ENCODE results near the gene RAB3IL1. TPM values are rescaled to one million over a fixed set of nuclear protein-coding genes. Genes with fewer than 3 reads are reported as not detected.

RAB3IL1 gene
- total RNA-seq, 1 donor from 2014 or later, result 14.9 TPM

DNA sequence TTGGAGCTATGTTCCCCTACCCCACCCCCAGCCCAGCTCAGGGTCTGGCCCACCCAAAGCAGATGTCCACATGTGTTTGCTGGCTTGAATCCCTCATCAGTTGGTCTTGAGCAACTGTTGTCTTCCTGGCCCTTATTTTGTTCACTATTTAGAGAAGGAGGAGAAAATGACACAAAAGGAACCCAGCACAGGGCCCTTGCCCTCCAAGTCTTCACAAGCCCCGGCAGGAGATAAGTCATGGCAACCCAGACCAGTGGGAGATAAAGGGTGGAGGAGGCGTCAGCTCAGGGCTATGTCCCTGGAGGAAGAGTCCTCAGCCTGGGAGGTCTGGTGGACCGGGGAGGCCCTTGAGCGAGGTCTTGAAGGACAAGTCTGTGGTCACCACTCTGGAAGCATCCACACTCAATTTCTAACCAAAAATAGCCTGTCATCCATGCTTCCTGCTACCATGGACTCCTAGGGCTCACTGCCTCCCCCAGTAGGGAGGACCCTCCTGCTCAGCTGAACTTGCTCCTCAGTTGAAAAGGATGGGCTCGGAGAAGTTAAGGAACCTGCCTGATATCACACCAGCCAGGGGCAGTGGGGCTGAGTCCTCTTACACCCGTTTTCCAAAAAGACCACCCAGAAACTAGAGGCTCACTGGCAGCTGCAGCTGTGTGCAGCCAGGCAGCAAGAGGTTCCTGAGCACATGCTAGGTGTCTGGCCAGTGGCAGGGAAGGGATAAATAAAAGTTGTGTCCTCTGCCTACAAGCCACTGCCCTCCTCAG is 1.8 kb upstream of the RAB3IL1 start:
- peak; percentile 45 for DNase-seq (ENCODE audit: low spot score)

DNA sequence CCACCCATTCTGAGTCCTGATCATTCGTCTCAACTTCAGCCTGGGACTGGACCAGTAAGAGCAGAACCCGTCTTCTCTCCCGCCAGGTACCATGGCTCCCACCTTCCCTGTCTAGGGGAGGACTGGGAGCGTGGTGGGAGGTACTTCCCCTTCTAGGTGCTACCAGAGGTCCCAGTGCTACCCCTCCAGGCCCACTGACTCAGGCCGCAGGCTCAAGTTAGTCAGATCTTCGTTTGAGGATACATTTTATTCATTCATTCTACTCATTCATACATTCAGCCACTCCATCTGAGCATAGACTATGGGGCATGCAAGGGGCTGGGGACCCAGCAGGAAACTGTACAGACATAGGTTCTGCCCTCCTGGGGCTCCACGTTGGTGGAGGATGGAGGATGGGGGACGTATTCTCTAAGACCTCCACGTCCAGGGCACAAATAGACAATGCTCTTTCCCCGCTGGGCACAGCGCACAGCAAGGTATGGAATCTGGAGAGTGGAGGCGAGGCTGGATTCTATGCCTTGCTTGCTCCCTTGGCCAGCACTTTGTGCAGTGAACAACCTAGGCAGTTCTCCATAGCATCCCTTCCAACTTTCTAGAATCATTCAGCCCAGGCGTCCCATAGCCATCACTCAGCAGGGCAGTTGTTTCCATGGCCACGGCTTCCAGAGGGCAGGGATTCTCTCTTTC is 1.0 kb upstream of the RAB3IL1 start:
- DNase-seq (ENCODE audit: low spot score), result peak; percentile 38

DNA sequence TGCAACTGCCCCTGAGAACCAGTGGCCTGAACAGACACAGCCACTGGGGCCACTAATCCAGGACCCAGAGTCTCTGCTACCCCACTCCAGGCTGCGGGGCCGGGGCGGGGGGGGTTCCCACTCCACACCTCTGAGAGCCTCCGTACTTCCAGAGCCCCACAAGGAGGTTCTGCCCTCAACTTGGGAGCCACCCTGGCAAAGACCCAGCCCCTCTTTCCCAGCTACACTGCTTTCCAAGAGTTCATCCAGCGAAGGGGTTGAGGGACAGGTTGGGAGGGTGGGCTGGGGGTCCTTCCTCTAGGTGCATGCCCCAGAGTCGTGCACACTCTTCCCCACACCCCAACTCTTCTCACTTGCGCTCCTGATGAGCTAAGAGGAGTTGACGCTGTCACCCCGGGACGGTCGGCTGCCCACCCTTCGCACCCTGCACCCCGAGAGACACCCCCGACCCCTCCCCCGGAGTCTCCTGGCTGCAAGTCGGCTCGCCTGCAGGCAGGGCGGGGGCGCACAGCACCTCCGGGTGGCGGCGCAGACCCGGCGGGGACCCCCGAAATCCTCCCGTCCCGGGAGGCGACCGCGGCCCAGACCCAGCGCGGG is 531 bp downstream of the RAB3IL1 start:
- peak; percentile 42 for DNase-seq (ENCODE audit: low spot score)

DNA sequence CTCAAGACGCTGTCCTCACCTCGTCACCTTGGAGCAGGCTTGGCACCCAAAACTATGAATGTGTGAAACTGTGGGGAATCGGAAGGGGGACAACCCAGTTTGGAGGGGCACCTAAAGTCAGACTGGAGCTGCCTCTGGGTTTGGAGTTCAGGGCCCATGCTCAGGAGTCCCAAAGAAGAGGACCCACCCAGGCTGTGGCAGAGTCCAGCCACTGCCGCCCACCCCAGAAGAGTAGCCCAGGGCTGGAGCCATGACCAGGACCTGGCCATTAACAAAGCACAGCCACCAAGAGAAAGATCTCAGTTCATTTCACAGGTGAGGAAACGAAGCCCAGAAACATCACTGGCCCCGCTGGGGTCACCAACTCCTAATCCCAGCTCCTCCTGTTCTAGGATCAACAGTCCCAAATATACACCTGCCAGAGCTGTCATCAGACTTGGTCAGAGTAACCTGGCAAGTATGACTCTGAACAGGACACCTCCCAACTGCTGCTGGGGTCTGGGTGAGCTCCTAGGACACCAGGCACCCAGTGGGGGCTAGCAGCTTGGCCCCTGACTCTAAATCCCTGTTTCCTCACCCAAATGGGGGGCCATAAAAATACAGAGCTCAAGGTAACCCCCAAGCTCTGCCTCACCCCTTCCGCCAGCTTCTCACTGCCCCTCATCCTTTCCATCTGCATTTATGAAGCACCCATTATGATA is 2.7 kb downstream of the RAB3IL1 start:
- DNase-seq (ENCODE audit: low spot score), result peak; percentile 42

DNA sequence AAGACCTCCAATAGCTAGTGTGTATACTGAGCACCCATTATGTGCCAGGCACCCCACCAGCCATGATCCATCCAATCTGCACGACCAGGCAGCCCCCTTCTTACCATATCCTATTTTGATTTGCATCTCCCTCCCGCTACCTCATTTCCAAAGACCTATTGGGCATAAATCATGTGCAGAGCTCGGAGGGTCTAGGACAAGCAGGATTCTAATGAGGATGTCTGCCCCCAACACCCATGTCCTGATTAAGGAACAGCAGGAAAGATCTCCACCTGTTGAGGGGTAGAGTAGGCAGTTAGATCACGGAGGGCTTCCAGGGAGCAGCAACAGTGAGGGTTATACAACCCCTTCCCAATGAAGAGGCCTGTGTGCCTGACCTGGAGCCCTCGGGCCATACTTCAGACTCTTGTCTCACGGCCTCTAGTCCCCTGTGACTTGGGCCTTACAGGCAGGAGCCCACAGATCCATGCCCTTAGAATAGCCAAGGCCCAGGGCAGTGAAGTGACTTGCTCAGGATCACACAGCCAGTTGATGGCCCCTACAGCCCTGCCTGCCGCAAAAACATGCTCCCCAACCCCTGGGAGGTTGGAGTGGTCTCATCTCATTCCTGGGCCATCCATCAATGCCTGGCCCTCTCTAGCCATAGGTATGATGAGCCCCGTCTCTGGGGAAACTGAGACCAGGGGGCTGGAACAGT is 3.5 kb downstream of the RAB3IL1 start:
- DNase-seq (ENCODE audit: low spot score), result peak; percentile 36

DNA sequence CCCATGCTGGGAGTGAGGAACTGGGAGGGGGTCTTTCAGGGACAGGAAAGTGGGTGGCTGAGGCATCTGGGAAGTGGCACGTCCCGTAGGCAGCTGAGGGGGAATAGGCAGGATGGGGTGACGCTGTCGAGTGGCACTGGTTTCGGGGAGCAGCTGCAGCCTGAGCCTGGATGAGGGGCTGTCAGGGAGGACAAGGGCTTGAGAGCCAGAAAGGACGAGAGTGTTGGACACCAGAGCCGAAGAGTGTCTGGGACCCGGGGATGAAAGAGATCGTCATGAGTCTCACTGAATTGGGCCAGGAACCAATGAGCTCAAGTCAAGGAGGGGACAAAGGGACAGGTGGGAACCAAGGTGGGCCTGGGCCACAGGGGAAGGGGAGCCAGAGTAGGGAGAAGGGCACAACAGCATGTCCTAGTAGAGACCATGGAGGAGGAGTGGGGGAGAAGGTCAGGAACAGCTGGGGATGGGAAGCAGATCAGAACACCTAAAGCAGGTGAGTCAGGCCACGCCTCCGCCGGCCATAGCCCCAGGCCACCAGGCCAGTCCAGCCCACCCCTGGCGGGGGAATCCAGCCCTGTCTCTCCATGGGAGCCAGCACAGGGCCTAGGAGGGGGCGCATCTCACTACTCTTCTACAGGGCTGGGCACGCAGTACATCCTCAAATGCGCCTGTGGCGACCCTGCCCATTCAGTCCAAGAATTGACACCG is 4.2 kb downstream of the RAB3IL1 start:
- DNase-seq (ENCODE audit: low spot score), result peak; percentile 37

DNA sequence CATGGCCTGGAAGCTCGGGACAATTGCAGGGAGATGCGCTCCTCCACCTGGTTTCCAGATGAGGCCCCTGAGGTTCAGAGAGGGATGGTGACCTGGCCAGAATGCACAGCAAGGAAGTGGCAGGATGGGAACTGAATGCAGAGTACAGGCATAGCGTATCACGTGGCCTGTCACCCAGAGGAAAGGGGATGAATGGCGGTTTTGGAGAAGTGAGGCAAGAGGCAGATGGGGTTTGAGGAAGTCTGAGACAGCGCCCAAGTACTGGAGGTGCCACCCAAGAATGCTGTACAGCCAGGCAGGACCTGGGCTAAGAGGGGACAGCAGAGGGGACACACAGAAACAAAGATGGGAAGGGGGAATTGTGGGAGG is 4.9 kb downstream of the RAB3IL1 start:
- DNase-seq (ENCODE audit: low spot score), result no peak

DNA sequence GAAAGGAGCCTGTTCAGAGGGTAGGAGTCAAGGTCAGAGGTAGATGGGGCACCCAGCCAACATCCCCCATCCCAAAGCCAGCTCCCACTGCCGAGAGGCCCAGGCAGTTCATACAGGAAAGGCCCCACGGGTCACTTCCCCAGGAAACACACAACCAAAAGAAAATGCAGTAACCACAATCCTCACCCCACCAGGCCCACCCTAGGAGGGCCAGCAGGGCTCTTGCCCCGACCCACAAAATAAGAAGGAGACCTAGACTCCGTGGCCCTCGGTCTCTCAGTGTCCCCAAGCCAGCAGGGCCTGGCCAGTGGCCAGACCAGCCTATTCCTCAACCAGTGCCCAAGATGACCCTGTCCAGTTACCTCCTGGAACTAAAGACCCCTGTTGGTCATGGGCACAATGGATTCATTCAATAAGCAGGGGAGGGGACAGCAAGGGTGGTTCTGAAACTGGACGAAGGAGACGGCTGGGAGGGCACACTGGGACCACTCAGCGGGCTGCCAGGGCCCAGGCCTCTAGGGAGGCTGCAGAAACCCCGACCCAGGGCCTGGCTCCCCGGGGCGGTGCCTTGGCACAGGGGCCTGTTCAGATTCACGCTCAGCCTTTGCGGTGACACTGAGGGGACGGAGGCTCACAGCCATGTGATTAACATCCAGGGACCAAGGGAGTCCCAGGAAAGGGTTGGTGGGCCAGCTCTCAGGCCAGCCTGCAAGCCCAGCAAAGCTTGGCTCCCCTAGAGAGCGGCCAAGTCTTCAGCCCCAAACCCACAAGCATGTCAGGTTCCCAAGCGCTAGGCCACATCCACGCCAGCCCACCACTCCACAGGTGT is 5.5 kb downstream of the RAB3IL1 start:
- no peak for DNase-seq (ENCODE audit: low spot score)

DNA sequence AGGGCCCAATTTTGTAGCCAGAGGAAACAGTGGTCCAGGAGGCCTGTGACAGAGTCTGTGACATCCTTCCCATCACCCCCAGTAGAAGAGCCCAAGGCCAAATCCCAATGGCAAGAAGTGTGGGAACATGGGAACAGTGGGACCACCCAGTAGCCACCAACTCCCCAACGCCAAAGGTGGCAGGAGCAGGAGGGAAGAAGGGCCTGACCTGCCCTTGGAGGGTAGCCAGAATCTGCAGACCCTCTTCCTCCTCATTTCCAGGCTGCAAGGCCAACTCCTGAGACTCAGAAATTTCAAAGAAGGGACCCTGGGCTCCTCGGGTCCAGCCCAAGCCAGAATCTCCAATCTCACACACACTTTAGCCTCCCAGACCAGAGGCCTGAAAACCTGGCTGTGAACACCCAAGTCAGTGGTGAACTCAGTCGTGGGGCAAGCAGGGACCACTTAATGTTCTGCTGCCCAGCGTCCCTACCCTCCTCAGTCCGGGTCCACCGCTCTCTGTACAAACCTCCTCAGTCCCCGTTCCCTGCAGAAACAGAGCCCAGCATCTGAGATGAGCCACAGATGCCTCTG is 6.2 kb downstream of the RAB3IL1 start:
- DNase-seq (ENCODE audit: low spot score), result no peak

DNA sequence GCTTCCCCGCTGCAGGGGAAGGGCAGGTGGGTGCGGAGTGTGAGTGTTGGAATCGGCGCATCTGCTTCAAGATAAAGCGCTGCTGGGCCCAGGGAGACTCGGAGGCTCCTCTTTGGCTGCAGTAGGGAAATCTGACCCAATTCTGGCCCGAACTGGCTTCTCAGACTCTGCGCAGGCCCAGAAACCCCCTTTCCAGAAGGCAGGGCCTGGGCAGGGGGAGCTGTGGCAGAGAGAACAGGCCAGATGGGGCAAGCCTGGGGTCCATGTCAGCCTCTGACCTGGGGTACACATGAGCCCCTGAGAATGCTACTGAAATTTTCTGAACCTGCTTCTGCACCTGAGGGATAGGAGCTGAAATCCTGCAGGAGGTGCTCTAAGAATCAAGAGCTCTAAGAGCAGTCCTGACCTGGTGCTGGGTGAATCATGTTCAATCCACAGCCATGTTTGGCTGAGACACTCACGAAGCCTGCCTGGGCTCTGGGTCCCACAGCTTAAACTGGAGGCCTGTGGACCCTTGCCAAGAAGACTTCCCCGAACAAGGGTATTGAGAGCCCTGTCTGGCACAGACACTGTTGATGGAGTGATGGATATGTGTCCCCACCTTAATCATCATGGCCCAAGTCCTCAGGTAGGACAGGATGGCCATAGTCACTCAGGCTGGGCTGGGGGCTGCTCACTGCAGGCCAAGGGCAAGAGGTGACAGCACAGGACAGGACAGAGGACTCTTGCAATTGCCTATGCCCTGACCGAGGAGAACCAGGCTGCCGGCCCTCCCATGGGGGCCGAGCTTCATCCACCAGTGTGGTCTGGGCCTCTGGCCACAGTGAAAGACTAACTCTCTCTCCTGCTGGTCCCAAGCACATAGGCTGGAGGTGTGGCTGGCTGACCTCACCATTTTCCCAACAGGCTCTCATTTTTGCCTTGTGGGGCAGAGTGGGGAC is 6.9 kb downstream of the RAB3IL1 start:
- DNase-seq (ENCODE audit: low spot score), result no peak

DNA sequence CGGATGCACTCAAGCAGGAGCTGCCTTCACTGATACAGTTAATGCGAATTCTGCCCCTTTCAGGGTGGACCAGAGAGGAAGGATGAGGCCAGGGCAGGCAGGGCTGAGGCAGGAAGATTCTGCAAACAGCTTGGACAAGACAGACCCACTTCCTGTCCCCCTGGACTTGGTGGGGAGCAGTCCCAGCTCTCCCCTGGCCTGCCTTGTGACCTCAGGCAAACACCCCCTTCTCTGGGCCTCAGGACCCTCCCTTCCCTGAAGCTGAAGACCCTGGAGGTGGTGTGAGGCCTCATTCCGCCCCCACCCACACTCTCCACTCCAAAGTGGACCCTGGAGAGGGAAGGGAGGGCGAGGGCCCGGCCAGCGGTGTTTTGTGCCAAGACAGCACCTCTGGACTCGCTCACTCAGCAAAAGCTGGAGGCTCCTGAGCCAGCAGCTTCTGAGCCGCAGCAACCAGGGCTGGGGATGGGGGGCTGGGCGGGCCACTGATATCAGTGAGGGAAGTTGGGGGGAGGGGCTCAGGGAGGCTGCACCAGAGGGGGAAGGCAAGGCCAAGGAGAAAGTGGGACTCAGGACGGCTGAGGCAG is 8.5 kb downstream of the RAB3IL1 start:
- DNase-seq (ENCODE audit: low spot score), result no peak

DNA sequence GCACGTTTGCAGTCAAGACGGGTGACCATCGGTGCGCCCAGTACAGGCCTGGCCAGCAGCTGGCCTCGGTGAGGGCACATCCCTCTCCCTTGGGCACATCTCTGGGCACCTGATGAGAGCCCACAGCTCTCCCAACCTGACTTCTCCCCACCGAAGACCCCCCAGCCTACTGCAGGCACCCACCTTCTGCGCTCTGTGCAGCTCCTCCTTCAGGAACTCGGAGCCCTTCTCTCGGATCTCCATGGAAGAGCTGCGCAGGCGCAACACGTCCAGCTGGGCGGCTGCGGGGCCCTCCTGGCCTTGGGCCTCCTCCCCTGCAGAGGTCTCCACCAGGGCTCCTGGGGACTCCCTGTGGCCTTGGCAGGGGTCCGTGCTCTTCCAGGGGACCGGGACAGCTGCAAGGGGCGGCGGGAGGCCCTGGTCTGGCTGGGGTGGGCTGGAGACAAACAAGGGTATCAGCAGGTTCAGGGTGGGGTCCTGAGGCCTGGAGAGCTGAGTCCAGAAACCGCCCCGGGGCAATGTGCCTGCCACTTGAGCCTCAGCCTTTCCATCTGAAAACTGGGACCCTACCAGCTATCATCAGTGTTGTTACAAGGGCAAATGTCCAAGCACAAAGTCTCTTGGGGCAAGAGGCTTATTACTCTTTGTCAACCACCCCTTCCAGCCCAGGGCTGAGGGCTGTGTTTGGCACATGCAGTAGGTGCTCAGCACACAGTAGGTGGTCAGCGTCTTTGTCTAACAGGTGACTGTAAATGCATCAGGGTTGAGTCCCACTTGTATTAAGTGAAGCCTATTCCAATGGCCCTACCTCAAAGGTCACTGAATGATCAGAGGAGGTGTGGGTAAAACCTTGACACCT is 9.3 kb downstream of the RAB3IL1 start:
- no peak for DNase-seq (ENCODE audit: low spot score)

DNA sequence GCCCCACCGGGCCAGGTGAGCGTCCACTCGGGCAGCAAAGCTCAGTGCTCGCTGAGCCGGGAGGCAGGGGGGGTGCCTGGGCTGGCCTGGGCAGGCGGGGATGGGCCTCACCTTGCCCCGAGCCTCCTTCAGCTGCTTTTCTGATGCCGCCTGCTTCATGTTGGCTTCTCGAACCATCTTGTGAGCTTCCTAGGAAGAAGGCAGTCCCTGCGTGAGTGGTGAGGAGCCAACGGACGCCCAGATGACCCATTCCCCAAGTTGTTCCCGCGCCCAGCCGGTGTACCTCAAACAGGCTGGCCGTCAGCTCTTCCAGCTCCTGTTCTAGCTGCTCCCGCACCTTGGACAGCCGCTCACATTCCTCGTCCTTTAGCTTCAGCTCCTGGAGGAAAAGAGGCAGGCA is 10.1 kb downstream of the RAB3IL1 start:
- DNase-seq (ENCODE audit: low spot score), result no peak

DNA sequence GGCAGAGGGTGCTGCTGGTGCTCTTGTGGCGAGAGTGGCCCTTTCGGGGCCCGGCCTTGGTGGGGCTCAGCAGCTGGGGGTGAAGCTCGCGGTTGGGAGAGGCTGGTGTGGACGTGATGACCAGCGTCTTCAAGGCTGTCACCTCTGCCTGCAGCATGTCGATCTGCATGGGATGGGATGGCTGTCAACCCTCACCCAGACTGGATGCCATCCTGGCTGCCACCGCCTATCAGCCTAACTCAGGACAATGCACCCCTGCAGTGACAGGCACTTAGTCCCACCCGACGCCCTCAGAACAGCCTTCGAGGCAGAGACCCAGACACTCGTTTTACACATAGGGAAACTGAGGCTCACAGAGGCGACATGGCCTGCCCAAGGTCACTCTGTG is 10.8 kb downstream of the RAB3IL1 start:
- no peak for DNase-seq (ENCODE audit: low spot score)

DNA sequence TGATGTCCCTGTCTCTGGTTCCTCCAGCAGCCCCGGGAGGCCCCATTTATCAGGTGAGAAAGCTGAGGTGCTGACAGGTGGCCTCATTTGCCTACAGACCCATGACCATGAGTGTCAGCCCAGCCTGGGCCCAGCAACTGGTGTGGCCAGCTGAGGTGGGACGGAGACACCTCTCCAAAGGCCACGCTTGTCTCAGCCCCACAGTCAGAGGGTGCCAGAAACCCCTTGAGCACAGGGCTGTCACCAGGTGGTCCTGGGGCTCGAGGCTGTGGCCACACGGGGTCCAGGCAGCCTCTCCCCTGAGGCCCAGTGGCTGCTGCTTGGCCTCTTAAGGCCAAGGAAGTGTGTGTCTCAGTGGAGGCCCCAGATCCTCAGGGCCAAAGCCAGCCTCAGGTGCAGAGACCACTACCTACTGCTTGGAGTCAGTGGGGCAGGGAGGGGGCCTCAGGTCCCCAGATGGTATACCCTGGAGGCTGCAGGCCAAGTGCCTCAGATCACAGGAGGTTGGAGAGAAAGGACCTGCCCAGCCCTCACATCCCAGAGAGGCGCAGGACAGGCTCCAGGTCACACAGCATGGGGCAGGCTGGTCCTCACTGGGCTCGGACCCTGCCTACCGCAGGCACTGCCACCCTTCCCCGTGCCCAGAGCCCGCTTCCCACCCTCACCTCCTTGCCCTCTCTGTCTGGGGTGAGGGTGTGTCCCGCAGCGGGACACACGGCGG is 11.4 kb downstream of the RAB3IL1 start:
- no peak for DNase-seq (ENCODE audit: low spot score)

DNA sequence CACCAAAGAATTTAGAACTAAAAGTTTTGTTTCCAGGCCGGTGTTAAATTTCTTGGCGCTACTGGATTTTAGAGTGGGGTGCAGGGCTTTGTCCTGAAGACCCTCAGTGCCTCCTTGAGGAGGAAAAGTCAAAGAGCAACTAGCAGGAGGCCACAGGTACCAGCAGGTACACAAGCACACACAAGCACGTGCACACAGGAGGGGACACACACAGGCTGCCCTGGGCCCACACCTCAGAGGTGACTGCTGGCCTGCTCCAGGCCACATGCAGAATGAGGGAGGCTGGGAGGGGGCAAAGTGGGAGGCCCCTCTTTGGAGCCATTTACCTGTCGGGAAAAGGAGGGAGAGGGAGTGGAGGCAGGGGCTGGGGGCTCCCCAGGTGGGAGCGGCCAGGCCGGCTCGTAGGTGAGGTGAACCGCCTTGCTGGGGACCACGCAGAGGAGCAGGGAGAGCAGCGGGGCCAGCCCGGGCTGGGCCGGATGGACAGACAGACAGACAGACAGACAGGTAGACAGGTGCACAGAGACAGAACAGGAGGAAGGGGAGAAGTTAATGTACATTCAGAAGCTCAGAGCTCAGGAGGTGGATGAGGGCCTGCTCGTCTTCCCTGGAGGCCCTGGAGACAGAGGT is 12.2 kb downstream of the RAB3IL1 start:
- DNase-seq (ENCODE audit: low spot score), result no peak
